ENCODE results near the gene LRIF1.
A peak's percentile ranks its signal among the peaks of the same experiment; 100 is the strongest.

DNA sequence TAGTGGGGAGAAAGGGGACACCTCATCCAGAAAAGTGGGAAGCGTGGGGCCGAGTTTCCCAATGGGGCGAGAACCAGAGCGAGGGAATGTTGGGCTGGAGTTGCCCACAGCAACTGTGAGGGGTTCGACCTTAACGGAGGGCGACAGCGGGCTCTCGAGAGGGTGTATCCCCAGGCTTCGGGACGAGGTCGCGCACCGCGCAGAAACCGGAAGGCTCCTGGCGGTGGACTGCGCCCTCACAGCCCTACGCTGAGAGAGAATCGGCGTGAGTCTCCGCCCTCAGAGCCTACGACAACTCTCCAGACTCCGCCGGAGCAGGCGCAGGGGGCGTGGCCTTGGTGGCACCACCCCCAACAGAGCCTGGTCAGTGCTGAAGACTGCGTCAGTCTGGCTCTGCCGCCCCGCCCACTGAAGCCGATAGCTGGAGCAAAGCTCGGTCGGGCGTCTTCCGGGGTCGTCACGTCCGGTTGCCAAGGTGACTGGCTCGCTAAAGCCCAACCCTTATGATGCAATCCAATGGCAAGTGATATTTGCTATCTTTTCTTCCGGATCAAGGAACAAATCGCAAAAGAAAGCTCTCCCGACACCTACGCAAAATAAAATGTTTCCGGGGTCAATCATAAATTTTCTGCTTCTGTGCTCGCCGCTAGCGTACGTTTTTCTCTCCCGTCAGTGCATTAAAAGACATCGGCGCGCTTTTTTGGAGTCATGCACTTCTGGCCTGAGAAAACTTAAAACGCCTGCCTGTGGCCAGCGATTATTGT is at the start of gene LRIF1:
- TF ChIP-seq, protein P1, sequence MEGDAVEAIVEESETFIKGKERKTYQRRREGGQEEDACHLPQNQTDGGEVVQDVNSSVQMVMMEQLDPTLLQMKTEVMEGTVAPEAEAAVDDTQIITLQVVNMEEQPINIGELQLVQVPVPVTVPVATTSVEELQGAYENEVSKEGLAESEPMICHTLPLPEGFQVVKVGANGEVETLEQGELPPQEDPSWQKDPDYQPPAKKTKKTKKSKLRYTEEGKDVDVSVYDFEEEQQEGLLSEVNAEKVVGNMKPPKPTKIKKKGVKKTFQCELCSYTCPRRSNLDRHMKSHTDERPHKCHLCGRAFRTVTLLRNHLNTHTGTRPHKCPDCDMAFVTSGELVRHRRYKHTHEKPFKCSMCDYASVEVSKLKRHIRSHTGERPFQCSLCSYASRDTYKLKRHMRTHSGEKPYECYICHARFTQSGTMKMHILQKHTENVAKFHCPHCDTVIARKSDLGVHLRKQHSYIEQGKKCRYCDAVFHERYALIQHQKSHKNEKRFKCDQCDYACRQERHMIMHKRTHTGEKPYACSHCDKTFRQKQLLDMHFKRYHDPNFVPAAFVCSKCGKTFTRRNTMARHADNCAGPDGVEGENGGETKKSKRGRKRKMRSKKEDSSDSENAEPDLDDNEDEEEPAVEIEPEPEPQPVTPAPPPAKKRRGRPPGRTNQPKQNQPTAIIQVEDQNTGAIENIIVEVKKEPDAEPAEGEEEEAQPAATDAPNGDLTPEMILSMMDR (IDR thresholded peaks at IDR 0.05; ENCODE audit: insufficient read depth, low read length), result no peak
- TF ChIP-seq GABPA (IDR thresholded peaks at IDR 0.05; ENCODE audit: low read depth), result peak; percentile 98
